Fibroblast of lung (primary cell): Measurements from ENCODE around the gene CCDC70. TPM values are rescaled to one million over a fixed set of nuclear protein-coding genes. Genes with fewer than 3 reads are reported as not detected.

ENCODE experiments used
- DNase-seq, 2 donors: peaks; one replicate each; pipeline versions ENCODE4 v3.0.0 to v3.0.0-alpha.2; 2010; ENCODE audit warnings: low read depth in 2 of 2
- H2AFZ ChIP-seq: 2 replicates; pipeline ENCODE4 v1.5.1; 2012; ENCODE audit warnings: low read length, control low read depth, inconsistent platforms
- H3K27ac ChIP-seq: 2 replicates; pipeline ENCODE4 v1.5.1; 2011; ENCODE audit warnings: low read length, control low read depth; ENCODE audit not compliant: insufficient read depth
- H3K27me3 ChIP-seq: 2 replicates; pipeline ENCODE4 v1.5.1; 2011; ENCODE audit warnings: mild to moderate bottlenecking, low read length; ENCODE audit not compliant: control insufficient read depth, insufficient read depth
- H3K36me3 ChIP-seq: 2 replicates; pipeline ENCODE4 v1.5.1; 2011; ENCODE audit warnings: low read length; ENCODE audit not compliant: control insufficient read depth, insufficient read depth
- H3K4me1 ChIP-seq: 2 replicates; pipeline ENCODE4 v1.5.1; 2011; ENCODE audit warnings: low read length; ENCODE audit not compliant: control insufficient read depth, insufficient read depth; ENCODE audit errors: extremely low read depth
- H3K4me2 ChIP-seq: 2 replicates; pipeline ENCODE4 v1.5.1; 2011; ENCODE audit warnings: low read length, control low read depth; ENCODE audit not compliant: insufficient read depth; ENCODE audit errors: extremely low read depth
- H3K4me3 ChIP-seq, 4 experiments: fragments of 200-600 bp in 1 of 4; sonication (generic) in 1 of 4; replicated peaks in 1 of 4; 2 replicates each; pipeline ENCODE4 v1.5.1; 2011 to 2016; ENCODE audit warnings: low read length in 4 of 4, low read depth in 3 of 4, mild to moderate bottlenecking in 3 of 4, control low read depth in 2 of 4, inconsistent platforms in 1 of 4, mixed read lengths in 1 of 4; ENCODE audit not compliant: insufficient read depth in 1 of 4; ENCODE audit errors: control extremely low read depth in 1 of 4
- H3K79me2 ChIP-seq: 2 replicates; pipeline ENCODE4 v1.5.1; 2012; ENCODE audit warnings: mild to moderate bottlenecking, low read length, inconsistent platforms; ENCODE audit not compliant: control insufficient read depth, insufficient read depth
- H3K9ac ChIP-seq: 2 replicates; pipeline ENCODE4 v1.5.1; 2011; ENCODE audit warnings: mild to moderate bottlenecking, low read length, control low read depth; ENCODE audit not compliant: insufficient read depth
- H3K9me3 ChIP-seq: 2 replicates; pipeline ENCODE4 v1.5.1; 2012; ENCODE audit warnings: low read depth, low read length; ENCODE audit not compliant: control insufficient read depth, insufficient read depth
- H4K20me1 ChIP-seq: 2 replicates; pipeline ENCODE4 v1.5.1; 2011; ENCODE audit warnings: low read length; ENCODE audit not compliant: control insufficient read depth, insufficient read depth; ENCODE audit errors: extremely low read depth
- CTCF ChIP-seq, 2 donors: IDR thresholded peaks in 1 of 2; conservative IDR thresholded peaks in 1 of 2; 1 replicate in 1 of 2; 2 replicates in 1 of 2; pipeline ENCODE4 v1.5.1; 2011 to 2012; ENCODE audit warnings: low read length in 2 of 2, control low read depth in 1 of 2, inconsistent platforms in 1 of 2, low read depth in 1 of 2, mild to moderate bottlenecking in 1 of 2
- EZH2 ChIP-seq: IDR thresholded peaks from 2 replicates; pipeline ENCODE4 v1.5.1; 2012; ENCODE audit warnings: low read length, control low read depth, mild to moderate bottlenecking; ENCODE audit errors: missing control alignments
- polyA plus RNA-seq, 2 donors: library from polyadenylated mRNA; depleted of rRNA in 1 of 2; stranded (reverse) in 1 of 2; unstranded in 1 of 2; fragments of >200 nt; gene quantifications; 2 replicates each; pipeline ENCODE4 v1.2.1, GENCODE V29; 2011 to 2012; ENCODE audit warnings: missing spikeins in 1 of 2
- total RNA-seq: library from RNA; depleted of rRNA; stranded (reverse); fragments of >200 nt; gene quantifications from 2 replicates; pipeline ENCODE4 v1.2.1, GENCODE V29; 2014

CCDC70 gene
- total and polyA plus RNA-seq, 2 donors (not counting 1 experiment from before 2014, with no cell fraction given) = not detected

- Histone ChIP-seq H3K36me3 (no peaks in the 10 kb centered on the region), H3K27ac (no peak overlapping the region), H2AFZ (no peak overlapping the region), H3K79me2 (no peaks in the 10 kb centered on the region), H3K27me3 (peaks cover 12% of the 10 kb centered on the region), H3K9ac (no peak overlapping the region), H3K4me1 (peaks cover 2% of the 10 kb centered on the region), H3K9me3 (no peaks in the 10 kb centered on the region), H3K4me3 (no peak overlapping the region), H3K4me2 (no peak overlapping the region), H4K20me1 (no peaks in the 10 kb centered on the region)
- TF ChIP-seq CTCF (conservative IDR thresholded peaks at IDR 0.05 in 1 of 2, IDR thresholded peaks at IDR 0.05 in 1 of 2; ENCODE audit: low read depth in 1 of 2, low read length in 2 of 2) = no peak
- no peak for TF ChIP-seq EZH2
- DNase-seq = no peak
Observed at GRCh38 chr13:51843529-51843928, 18.2 kb upstream of the CCDC70 start.

- Histone ChIP-seq H3K27ac (no peak within 1 kb of the TSS), H3K4me1 (peaks cover 2% of the 10 kb centered on the region), H3K4me2 (no peak within 1 kb of the TSS), H3K27me3 (peaks cover 12% of the 10 kb centered on the region), H3K79me2 (no peaks in the 10 kb centered on the region), H3K36me3 (no peaks in the 10 kb centered on the region), H4K20me1 (no peaks in the 10 kb centered on the region), H2AFZ (peak within 1 kb of the TSS; percentile 87), H3K4me3 (no peak within 1 kb of the TSS), H3K9ac (no peak within 1 kb of the TSS), H3K9me3 (no peaks in the 10 kb centered on the region)
- peak; percentile 20 to 30 for DNase-seq
- peak; percentile 71 to 86 for TF ChIP-seq CTCF (conservative IDR thresholded peaks at IDR 0.05 in 1 of 2, IDR thresholded peaks at IDR 0.05 in 1 of 2; ENCODE audit: low read depth in 1 of 2, low read length in 2 of 2)
- no peak for TF ChIP-seq EZH2
Observed at GRCh38 chr13:51844862-51845573, 16.8 kb upstream of the CCDC70 start, which contains the start of gene TMEM272. Gene TMEM272 (minus strand): TSS chr13:51845177. CDS start chr13:51838530, 6,647 bp downstream.

GRCh38 chr13:51845574-51846318 is 16.0 kb upstream of the CCDC70 start:
- Histone ChIP-seq H3K4me3 (no peak overlapping the region), H3K79me2 (no peaks in the 10 kb centered on the region), H3K9ac (no peak overlapping the region), H3K27me3 (peaks cover 12% of the 10 kb centered on the region), H3K27ac (no peak overlapping the region), H3K36me3 (no peaks in the 10 kb centered on the region), H3K4me2 (no peak overlapping the region), H3K4me1 (peaks cover 2% of the 10 kb centered on the region), H3K9me3 (no peaks in the 10 kb centered on the region), H4K20me1 (no peaks in the 10 kb centered on the region), H2AFZ (peak overlapping the region; percentile 87)
- no peak for DNase-seq
- TF ChIP-seq EZH2 = no peak
- TF ChIP-seq CTCF (conservative IDR thresholded peaks at IDR 0.05 in 1 of 2, IDR thresholded peaks at IDR 0.05 in 1 of 2; ENCODE audit: low read depth in 1 of 2, low read length in 2 of 2) = no peak
